ENCODE data around the gene MMP12.

DNA sequence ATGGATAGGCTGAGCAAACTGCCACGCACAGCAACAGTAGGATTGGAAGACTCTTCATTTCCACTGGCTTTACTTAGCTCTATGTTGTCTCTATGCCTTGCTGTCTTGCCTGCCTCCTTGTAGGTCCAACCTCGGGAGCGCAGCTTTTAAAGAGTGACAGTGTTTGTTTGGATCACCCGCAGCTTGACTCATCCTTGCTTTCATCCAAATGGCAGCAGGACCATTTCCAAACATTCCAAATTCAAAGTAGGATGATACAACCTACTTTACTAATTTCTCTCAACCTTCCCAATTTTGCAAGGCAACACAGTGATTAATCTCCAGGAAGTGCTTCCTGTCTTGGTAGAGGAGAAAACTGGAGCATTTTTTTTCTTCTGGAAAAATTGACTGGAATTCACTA, 31.3 kb downstream of the MMP12 start, which contains the start of gene MMP3:
- TF ChIP-seq, protein P1, sequence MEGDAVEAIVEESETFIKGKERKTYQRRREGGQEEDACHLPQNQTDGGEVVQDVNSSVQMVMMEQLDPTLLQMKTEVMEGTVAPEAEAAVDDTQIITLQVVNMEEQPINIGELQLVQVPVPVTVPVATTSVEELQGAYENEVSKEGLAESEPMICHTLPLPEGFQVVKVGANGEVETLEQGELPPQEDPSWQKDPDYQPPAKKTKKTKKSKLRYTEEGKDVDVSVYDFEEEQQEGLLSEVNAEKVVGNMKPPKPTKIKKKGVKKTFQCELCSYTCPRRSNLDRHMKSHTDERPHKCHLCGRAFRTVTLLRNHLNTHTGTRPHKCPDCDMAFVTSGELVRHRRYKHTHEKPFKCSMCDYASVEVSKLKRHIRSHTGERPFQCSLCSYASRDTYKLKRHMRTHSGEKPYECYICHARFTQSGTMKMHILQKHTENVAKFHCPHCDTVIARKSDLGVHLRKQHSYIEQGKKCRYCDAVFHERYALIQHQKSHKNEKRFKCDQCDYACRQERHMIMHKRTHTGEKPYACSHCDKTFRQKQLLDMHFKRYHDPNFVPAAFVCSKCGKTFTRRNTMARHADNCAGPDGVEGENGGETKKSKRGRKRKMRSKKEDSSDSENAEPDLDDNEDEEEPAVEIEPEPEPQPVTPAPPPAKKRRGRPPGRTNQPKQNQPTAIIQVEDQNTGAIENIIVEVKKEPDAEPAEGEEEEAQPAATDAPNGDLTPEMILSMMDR (IDR thresholded peaks at IDR 0.05) = no peak
- TF ChIP-seq POLR2A (IDR thresholded peaks at IDR 0.05) = no peak

All from Peyer's patch (tissue), 4 donors.